Esophagus muscularis mucosa (tissue), 4 donors: ENCODE data around the gene MLC1. TPM values are rescaled to one million over a fixed set of nuclear protein-coding genes. Genes with fewer than 3 reads are reported as not detected.

Experiments
- DNase-seq: peaks from one replicate; pipeline ENCODE4 v3.0.0-alpha.2; 2017; ENCODE audit errors: extremely low spot score
- H3K27ac ChIP-seq, 4 donors: fragments of 200-600 bp; sonication (generic); replicated peaks in 1 of 4; 1 replicate in 3 of 4; 2 replicates in 1 of 4; pipeline ENCODE4 v1.5.1; 2016 to 2019; ENCODE audit warnings: mild to moderate bottlenecking in 1 of 4
- H3K27me3 ChIP-seq, 4 donors: fragments of 200-600 bp; sonication (generic); one replicate each; pipeline versions ENCODE4 v1.5.1 to v1.6.0; 2016 to 2019
- H3K36me3 ChIP-seq, 4 donors: fragments of 200-600 bp; sonication (generic); one replicate each; pipeline ENCODE4 v1.5.1; 2016 to 2019
- H3K4me1 ChIP-seq, 4 donors: fragments of 200-600 bp; sonication (generic); one replicate each; pipeline ENCODE4 v1.5.1; 2016 to 2019
- H3K4me3 ChIP-seq, 4 donors: fragments of 200-600 bp; sonication (generic); 1 replicate in 2 of 4; 2 replicates in 2 of 4; pipeline ENCODE4 v1.5.1; 2016 to 2019; ENCODE audit warnings: mild to moderate bottlenecking in 4 of 4, moderate library complexity in 1 of 4
- H3K9me3 ChIP-seq, 4 donors: fragments of 200-600 bp; sonication (generic); 1 replicate in 3 of 4; 2 replicates in 1 of 4; pipeline ENCODE4 v1.5.1; 2016 to 2019
- EP300 ChIP-seq: sonication (generic); formaldehyde crosslinking; IDR thresholded peaks from one replicate; pipeline ENCODE4 v1.6.1; 2017; ENCODE audit warnings: antibody characterized with exemption
- POLR2A ChIP-seq: fragments of 450-650 bp; IDR thresholded peaks from one replicate; pipeline ENCODE4 v1.6.1; 2017; ENCODE audit warnings: antibody characterized with exemption, moderate library complexity, mild to moderate bottlenecking, low read depth
- POLR2AphosphoS5 ChIP-seq, 2 donors: sonication (generic); formaldehyde crosslinking; IDR thresholded peaks; one replicate each; pipeline ENCODE4 v1.6.1; 2017; ENCODE audit warnings: antibody characterized with exemption in 2 of 2
- WGBS: methylation state at CpG from one replicate; pipeline ENCODE4 v1.1.5; 2018; 5-methylcytosine and 5-hydroxymethylcytosine counted together
- intact Hi-C: fragments of 100-400 bp; cut with DNase I; formaldehyde crosslinking; loops from one replicate; pipeline ENCODE4 v1.15.1; 2023
- total RNA-seq, 4 donors: library from RNA; depleted of rRNA; stranded (reverse); fragments of >200 nt; gene quantifications; one replicate each; pipeline versions ENCODE4 v1.1.0 to v1.2.1, GENCODE V29; 2016
- TF ChIP-seq, protein P1 (sequence below), 3 experiments: fragments of 200-600 bp in 2 of 3; fragments of 450-650 bp in 1 of 3; sonication (generic) in 2 of 3; IDR thresholded peaks; one replicate each; pipeline ENCODE4 v1.5.1; 2017 to 2019; ENCODE audit warnings: antibody characterized with exemption in 3 of 3, mild to moderate bottlenecking in 2 of 3, moderate library complexity in 1 of 3

Gene MLC1
- total RNA-seq, 4 donors from 2014 or later, result 0.13 to 0.17 (median 0.17) TPM; not detected in 1

GRCh38 chr22:50046019-50046415 is 39.2 kb downstream of the MLC1 start:
- Histone ChIP-seq H3K27ac (no peak overlapping the region), H3K4me3 (no peak overlapping the region), H3K9me3 (no peaks in the 10 kb centered on the region), H3K27me3 (peaks cover 0 to 84% (median 5%) of the 10 kb centered on the region in 4 donors), H3K4me1 (no peaks in the 10 kb centered on the region), H3K36me3 (no peaks in the 10 kb centered on the region)
- TF ChIP-seq EP300 (no peak), POLR2A (no peak), POLR2AphosphoS5 (IDR thresholded peaks at IDR 0.05) (no peak)
- TF ChIP-seq, protein P1, sequence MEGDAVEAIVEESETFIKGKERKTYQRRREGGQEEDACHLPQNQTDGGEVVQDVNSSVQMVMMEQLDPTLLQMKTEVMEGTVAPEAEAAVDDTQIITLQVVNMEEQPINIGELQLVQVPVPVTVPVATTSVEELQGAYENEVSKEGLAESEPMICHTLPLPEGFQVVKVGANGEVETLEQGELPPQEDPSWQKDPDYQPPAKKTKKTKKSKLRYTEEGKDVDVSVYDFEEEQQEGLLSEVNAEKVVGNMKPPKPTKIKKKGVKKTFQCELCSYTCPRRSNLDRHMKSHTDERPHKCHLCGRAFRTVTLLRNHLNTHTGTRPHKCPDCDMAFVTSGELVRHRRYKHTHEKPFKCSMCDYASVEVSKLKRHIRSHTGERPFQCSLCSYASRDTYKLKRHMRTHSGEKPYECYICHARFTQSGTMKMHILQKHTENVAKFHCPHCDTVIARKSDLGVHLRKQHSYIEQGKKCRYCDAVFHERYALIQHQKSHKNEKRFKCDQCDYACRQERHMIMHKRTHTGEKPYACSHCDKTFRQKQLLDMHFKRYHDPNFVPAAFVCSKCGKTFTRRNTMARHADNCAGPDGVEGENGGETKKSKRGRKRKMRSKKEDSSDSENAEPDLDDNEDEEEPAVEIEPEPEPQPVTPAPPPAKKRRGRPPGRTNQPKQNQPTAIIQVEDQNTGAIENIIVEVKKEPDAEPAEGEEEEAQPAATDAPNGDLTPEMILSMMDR (IDR thresholded peaks at IDR 0.05), result no peak
- intact Hi-C loops, result no loop called here
- WGBS, result 72% methylated on average over 7 of the region's 19 CpGs
- no peak for DNase-seq

- DNase-seq, result no peak
Measured at GRCh38 chr22:50045211-50046018, 39.8 kb downstream of the MLC1 start.

GRCh38 chr22:50044485-50045118 is 40.6 kb downstream of the MLC1 start:
- Histone ChIP-seq H3K4me3 (no peak overlapping the region), H3K4me1 (no peaks in the 10 kb centered on the region), H3K36me3 (no peaks in the 10 kb centered on the region), H3K27ac (no peak overlapping the region), H3K27me3 (peaks cover 0 to 94% (median 5%) of the 10 kb centered on the region in 4 donors), H3K9me3 (no peaks in the 10 kb centered on the region)
- DNase-seq, result no peak
- 70% methylated on average over 25 of the region's 30 CpGs for WGBS
- intact Hi-C loops, result no loop called here
- TF ChIP-seq POLR2AphosphoS5 (IDR thresholded peaks at IDR 0.05) (no peak), POLR2A (no peak), EP300 (no peak)
- TF ChIP-seq, protein P1 (IDR thresholded peaks at IDR 0.05), result no peak

More at GRCh38 chr22:50045211-50046018, 39.8 kb downstream of the MLC1 start:
- TF ChIP-seq POLR2A, result no peak
- TF ChIP-seq POLR2AphosphoS5 (IDR thresholded peaks at IDR 0.05), result no peak
- TF ChIP-seq, protein P1 (IDR thresholded peaks at IDR 0.05), result no peak
- no peak for TF ChIP-seq EP300
- intact Hi-C loops, result no loop called here
- 71% methylated on average over 20 of the region's 35 CpGs for WGBS
- no peak overlapping the region for H3K27ac ChIP-seq
- H3K36me3 ChIP-seq, result no peaks in the 10 kb centered on the region
- no peaks in the 10 kb centered on the region for H3K9me3 ChIP-seq
- no peak overlapping the region for H3K4me3 ChIP-seq
- no peaks in the 10 kb centered on the region for H3K4me1 ChIP-seq
- peaks cover 0 to 90% (median 5%) of the 10 kb centered on the region in 4 donors for H3K27me3 ChIP-seq

- intact Hi-C loops, result no loop called here
- no peak for DNase-seq
- WGBS, result 87% methylated on average over 12 of the region's 17 CpGs
- Histone ChIP-seq H3K4me1 (no peaks in the 10 kb centered on the region), H3K4me3 (no peak overlapping the region), H3K27me3 (peaks cover 0 to 71% (median 5%) of the 10 kb centered on the region in 4 donors), H3K9me3 (peaks cover 0 to 12% (median 7%) of the 10 kb centered on the region in 4 donors), H3K27ac (no peak overlapping the region), H3K36me3 (no peaks in the 10 kb centered on the region)
- TF ChIP-seq, protein P1 (IDR thresholded peaks at IDR 0.05), result no peak
- TF ChIP-seq POLR2A (no peak), EP300 (no peak), POLR2AphosphoS5 (IDR thresholded peaks at IDR 0.05) (no peak)
Measured at GRCh38 chr22:50041361-50042065, 43.7 kb downstream of the MLC1 start.
